Breast epithelium (tissue), 3 donors: Measurements from ENCODE around the gene CLSTN2.

ENCODE experiments used
- CTCF ChIP-seq, 3 donors: fragments of 450-650 bp; IDR thresholded peaks; one replicate each; pipeline ENCODE4 v1.5.1; 2016 to 2017; ENCODE audit warnings: antibody characterized with exemption in 3 of 3, mild to moderate bottlenecking in 3 of 3, moderate library complexity in 3 of 3
- POLR2A ChIP-seq: fragments of 450-650 bp; IDR thresholded peaks from one replicate; pipeline ENCODE4 v1.6.1; 2016; ENCODE audit warnings: antibody characterized with exemption, mild to moderate bottlenecking, moderate library complexity

GRCh38 chr3:140436421-140436820 lies 501.4 kb downstream of the CLSTN2 start:
- no peak for TF ChIP-seq CTCF (IDR thresholded peaks at IDR 0.05)
- no peak for TF ChIP-seq POLR2A
